Karpas-422 (cell line): ENCODE measurements around the gene ZFYVE26. TPM values are rescaled to one million over a fixed set of nuclear protein-coding genes. Genes with fewer than 3 reads are reported as not detected.

Experiments
- DNase-seq: peaks from one replicate; pipeline ENCODE4 v3.0.0-alpha.2; 2015
- H2AFZ ChIP-seq: fragments of 200-600 bp; sonication (generic); 2 replicates; pipeline ENCODE4 v1.6.1; 2014; ENCODE audit warnings: antibody characterized with exemption, low read length, mixed read lengths
- H3K27ac ChIP-seq: fragments of 200-600 bp; sonication (generic); 2 replicates; pipeline ENCODE4 v1.5.1; 2014; ENCODE audit warnings: mild to moderate bottlenecking, low read length, moderate library complexity
- H3K27me3 ChIP-seq: fragments of 200-600 bp; sonication (generic); 2 replicates; pipeline ENCODE4 v1.6.1; 2014; ENCODE audit warnings: low read length, mixed read lengths
- H3K36me3 ChIP-seq: fragments of 200-600 bp; sonication (generic); 2 replicates; pipeline ENCODE4 v1.6.1; 2014; ENCODE audit warnings: low read length, mixed read lengths; ENCODE audit not compliant: insufficient read depth
- H3K4me1 ChIP-seq: fragments of 200-600 bp; sonication (generic); 2 replicates; pipeline ENCODE4 v1.6.1; 2014; ENCODE audit warnings: mild to moderate bottlenecking, low read length, mixed read lengths
- H3K4me2 ChIP-seq: fragments of 200-600 bp; sonication (generic); 2 replicates; pipeline ENCODE4 v1.6.1; 2014; ENCODE audit warnings: low read length, low read depth, mild to moderate bottlenecking; ENCODE audit not compliant: poor library complexity, severe bottlenecking
- H3K4me3 ChIP-seq: fragments of 200-600 bp; sonication (generic); 2 replicates; pipeline ENCODE4 v1.5.1; 2014; ENCODE audit warnings: mild to moderate bottlenecking, antibody characterized with exemption, low read length, mixed read lengths
- H3K79me2 ChIP-seq: fragments of 200-600 bp; sonication (generic); 2 replicates; pipeline ENCODE4 v1.6.1; 2014; ENCODE audit warnings: mild to moderate bottlenecking, low read length, mixed read lengths
- H3K9ac ChIP-seq: fragments of 200-600 bp; sonication (generic); 2 replicates; pipeline ENCODE4 v1.6.0; 2014; ENCODE audit warnings: low read length
- H3K9me2 ChIP-seq: fragments of 200-600 bp; sonication (generic), shearing (Covaris generic); replicated peaks from 2 replicates; pipeline ENCODE4 v1.6.0; 2014; ENCODE audit warnings: mild to moderate bottlenecking, low read length, moderate library complexity; ENCODE audit not compliant: insufficient read depth
- H3K9me3 ChIP-seq: fragments of 300-700, 200-600 bp; sonication (generic); 2 replicates; pipeline ENCODE4 v1.6.1; 2014; ENCODE audit warnings: low read length, mixed read lengths
- H4K20me1 ChIP-seq: fragments of 200-600 bp; sonication (generic); 2 replicates; pipeline ENCODE4 v1.6.1; 2014; ENCODE audit warnings: mild to moderate bottlenecking, antibody characterized with exemption, low read length, low read depth; ENCODE audit not compliant: insufficient read depth
- total RNA-seq: library from RNA; depleted of rRNA; stranded (reverse); fragments of >200 nt; shearing (Covaris generic); gene quantifications from 2 replicates; pipeline ENCODE4 v1.2.3, GENCODE V29; 2014; ENCODE audit warnings: low replicate concordance

The ZFYVE26 gene
- total RNA-seq, 1 experiment from 2014 or later, result 31.3 TPM

GRCh38 chr14:67762051-67762450, 54.3 kb downstream of the ZFYVE26 start:
- H3K79me2 ChIP-seq, result no peaks in the 10 kb centered on the region
- no peak overlapping the region for H3K27ac ChIP-seq
- no peak overlapping the region for H2AFZ ChIP-seq
- H3K27me3 ChIP-seq, result no peaks in the 10 kb centered on the region
- no peaks in the 10 kb centered on the region for H3K9me2 ChIP-seq
- H4K20me1 ChIP-seq, result no peaks in the 10 kb centered on the region
- H3K9me3 ChIP-seq, result no peaks in the 10 kb centered on the region
- DNase-seq, result no peak
- H3K36me3 ChIP-seq, result peaks cover 35% of the 10 kb centered on the region; the same call in 1 of the 2 replicates
- no peak overlapping the region for H3K4me3 ChIP-seq
- no peak overlapping the region for H3K9ac ChIP-seq
- H3K4me1 ChIP-seq, result peaks cover 11% of the 10 kb centered on the region
- H3K4me2 ChIP-seq, result no peak overlapping the region

DNA sequence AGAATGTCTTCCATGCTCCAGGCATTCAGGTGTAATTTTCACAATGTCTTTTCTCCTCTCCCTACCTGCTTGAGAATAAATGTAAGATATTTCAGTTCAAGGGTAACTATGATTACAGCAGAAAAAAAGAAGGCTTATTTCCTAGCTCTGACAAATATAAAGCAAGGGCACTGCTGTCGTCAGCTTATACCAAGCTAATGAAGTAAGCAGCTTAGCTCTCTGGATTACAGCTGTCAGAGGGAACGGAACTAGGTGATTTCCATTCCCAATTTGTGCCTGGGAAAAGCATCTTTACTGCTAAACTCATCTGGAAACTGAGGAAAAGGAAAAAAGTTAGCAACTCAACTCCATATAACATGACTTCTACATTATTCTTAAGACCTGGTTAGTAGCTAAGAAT, 56.5 kb downstream of the ZFYVE26 start:
- no peak overlapping the region for H3K4me2 ChIP-seq
- peaks cover 22% of the 10 kb centered on the region; the same call in 1 of the 2 replicates for H3K36me3 ChIP-seq
- H3K9me2 ChIP-seq, result no peaks in the 10 kb centered on the region
- no peaks in the 10 kb centered on the region for H4K20me1 ChIP-seq
- H3K9ac ChIP-seq, result no peak overlapping the region
- no peaks in the 10 kb centered on the region for H3K9me3 ChIP-seq
- no peak overlapping the region for H3K27ac ChIP-seq
- H3K4me3 ChIP-seq, result no peak overlapping the region
- no peaks in the 10 kb centered on the region for H3K4me1 ChIP-seq
- no peak for DNase-seq
- H3K27me3 ChIP-seq, result no peaks in the 10 kb centered on the region
- no peaks in the 10 kb centered on the region for H3K79me2 ChIP-seq
- H2AFZ ChIP-seq, result no peak overlapping the region

DNA sequence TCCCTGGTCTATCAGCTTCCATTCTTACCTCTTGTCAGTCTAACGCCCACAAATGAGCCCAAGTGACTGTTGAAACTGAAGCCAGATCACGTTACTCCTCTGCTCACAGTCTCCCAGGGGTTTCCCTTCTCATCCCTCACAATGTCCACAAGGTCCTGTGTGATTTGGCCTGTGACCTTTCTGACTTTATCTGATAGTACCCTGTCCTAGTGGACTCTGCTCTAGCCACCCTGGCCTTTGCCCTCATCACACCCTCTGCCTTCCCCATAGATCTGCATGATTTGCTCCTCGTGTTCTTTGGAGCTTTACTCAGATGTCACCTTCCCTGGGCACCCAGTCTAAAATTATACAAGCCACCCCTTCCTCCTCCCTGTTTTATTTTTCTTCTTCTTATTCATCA, 59.2 kb downstream of the ZFYVE26 start:
- H3K36me3 ChIP-seq, result peaks cover 17% of the 10 kb centered on the region; the same call in 1 of the 2 replicates
- H3K9me2 ChIP-seq, result no peaks in the 10 kb centered on the region
- no peak overlapping the region for H2AFZ ChIP-seq
- no peak for DNase-seq
- no peak overlapping the region for H3K4me2 ChIP-seq
- no peaks in the 10 kb centered on the region for H3K27me3 ChIP-seq
- H3K9me3 ChIP-seq, result no peaks in the 10 kb centered on the region
- no peaks in the 10 kb centered on the region for H4K20me1 ChIP-seq
- no peak overlapping the region for H3K27ac ChIP-seq
- no peak overlapping the region for H3K4me3 ChIP-seq
- H3K9ac ChIP-seq, result no peak overlapping the region
- no peaks in the 10 kb centered on the region for H3K4me1 ChIP-seq
- H3K79me2 ChIP-seq, result no peaks in the 10 kb centered on the region

DNA sequence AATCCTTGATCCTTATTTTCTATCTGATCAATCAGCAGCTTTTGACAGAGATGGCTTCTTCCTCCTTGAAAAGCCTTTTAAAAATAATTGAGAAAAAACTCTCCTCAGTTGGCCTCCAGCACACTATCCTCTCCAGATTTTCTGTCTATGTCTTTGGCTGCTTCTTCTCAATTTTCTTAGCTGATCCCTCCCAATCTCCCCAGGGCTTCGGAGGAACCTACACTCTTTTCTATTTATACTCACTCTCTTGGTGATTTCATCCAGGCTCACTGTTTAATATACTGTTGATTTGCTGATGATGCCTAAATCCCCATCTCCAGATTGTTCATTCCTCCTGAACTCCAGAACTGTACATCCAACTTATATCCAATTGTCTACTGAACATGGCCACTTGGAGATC, 59.9 kb downstream of the ZFYVE26 start:
- no peaks in the 10 kb centered on the region for H3K27me3 ChIP-seq
- H3K36me3 ChIP-seq, result peaks cover 20% of the 10 kb centered on the region; the same call in 1 of the 2 replicates
- H3K9me3 ChIP-seq, result no peaks in the 10 kb centered on the region
- H3K4me1 ChIP-seq, result no peaks in the 10 kb centered on the region
- H3K9me2 ChIP-seq, result no peaks in the 10 kb centered on the region
- no peak overlapping the region for H3K9ac ChIP-seq
- H3K4me2 ChIP-seq, result no peak overlapping the region
- H2AFZ ChIP-seq, result no peak overlapping the region
- no peaks in the 10 kb centered on the region for H3K79me2 ChIP-seq
- H4K20me1 ChIP-seq, result no peaks in the 10 kb centered on the region
- H3K4me3 ChIP-seq, result no peak overlapping the region
- no peak overlapping the region for H3K27ac ChIP-seq
- DNase-seq, result no peak

DNA sequence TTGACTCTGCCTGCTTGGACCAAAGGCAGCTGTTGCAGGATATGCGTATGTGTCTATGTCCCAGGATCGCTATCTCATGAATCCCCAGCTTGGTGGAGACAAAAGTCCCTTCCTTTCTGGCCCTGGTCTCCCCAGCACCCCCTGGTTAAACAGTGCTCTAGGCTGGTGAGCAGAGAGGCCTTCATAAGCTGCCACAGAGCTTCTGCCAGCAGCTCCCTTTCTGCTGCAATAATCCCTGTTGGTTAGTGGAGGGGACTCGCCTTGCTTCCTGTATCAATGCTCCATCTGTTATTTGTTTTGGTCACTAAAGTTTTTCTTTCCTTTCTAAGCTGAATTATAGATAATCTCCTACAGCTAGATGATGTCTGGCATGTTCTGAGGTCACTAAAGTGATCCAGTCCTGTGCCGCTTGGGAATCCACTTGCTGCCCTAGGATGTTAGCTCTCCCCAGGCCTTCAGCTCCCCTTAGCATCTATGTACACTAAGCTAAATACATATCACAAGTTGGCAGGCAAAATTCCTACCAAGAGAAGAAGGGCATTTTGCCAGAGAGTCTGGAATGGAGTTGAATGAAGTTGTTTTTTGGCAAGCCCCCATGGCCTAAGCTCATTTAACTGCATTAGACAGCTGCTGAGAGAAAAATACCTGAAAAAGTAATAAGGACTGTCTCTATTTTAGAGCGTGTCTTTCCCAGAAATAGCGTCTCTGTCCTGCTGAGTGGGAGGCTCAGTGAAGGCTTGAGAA, 66.9 kb downstream of the ZFYVE26 start:
- Histone ChIP-seq H3K9ac (no peak overlapping the region), H3K4me2 (no peak overlapping the region), H3K9me3 (no peaks in the 10 kb centered on the region), H3K27ac (no peak overlapping the region), H2AFZ (no peak overlapping the region), H3K4me1 (no peaks in the 10 kb centered on the region), H3K79me2 (no peaks in the 10 kb centered on the region), H3K9me2 (no peaks in the 10 kb centered on the region), H3K36me3 (peaks cover 31% of the 10 kb centered on the region), H3K4me3 (no peak overlapping the region), H3K27me3 (no peaks in the 10 kb centered on the region), H4K20me1 (no peaks in the 10 kb centered on the region)
- DNase-seq, result no peak

- no peak overlapping the region for H3K27ac ChIP-seq
- no peak overlapping the region for H3K9ac ChIP-seq
- H3K4me3 ChIP-seq, result no peak overlapping the region
- no peaks in the 10 kb centered on the region for H3K27me3 ChIP-seq
- no peak for DNase-seq
- H3K9me2 ChIP-seq, result no peaks in the 10 kb centered on the region
- H3K9me3 ChIP-seq, result no peaks in the 10 kb centered on the region
- H3K4me1 ChIP-seq, result no peaks in the 10 kb centered on the region
- no peak overlapping the region for H3K4me2 ChIP-seq
- H2AFZ ChIP-seq, result no peak overlapping the region
- no peaks in the 10 kb centered on the region for H4K20me1 ChIP-seq
- H3K36me3 ChIP-seq, result peaks cover 31% of the 10 kb centered on the region
- no peaks in the 10 kb centered on the region for H3K79me2 ChIP-seq
These were observed 68.1 kb downstream of the ZFYVE26 start for GRCh38 chr14:67748312-67748711.

- no peak overlapping the region for H3K4me3 ChIP-seq
- no peak overlapping the region for H2AFZ ChIP-seq
- H4K20me1 ChIP-seq, result no peaks in the 10 kb centered on the region
- no peaks in the 10 kb centered on the region for H3K9me3 ChIP-seq
- DNase-seq, result no peak
- H3K4me2 ChIP-seq, result no peak overlapping the region
- peaks cover 22% of the 10 kb centered on the region for H3K36me3 ChIP-seq
- H3K4me1 ChIP-seq, result no peaks in the 10 kb centered on the region
- H3K79me2 ChIP-seq, result no peaks in the 10 kb centered on the region
- no peaks in the 10 kb centered on the region for H3K27me3 ChIP-seq
- H3K9ac ChIP-seq, result no peak overlapping the region
- no peak overlapping the region for H3K27ac ChIP-seq
- no peaks in the 10 kb centered on the region for H3K9me2 ChIP-seq
These were observed 69.5 kb downstream of the ZFYVE26 start for GRCh38 chr14:67746927-67747326.

DNA sequence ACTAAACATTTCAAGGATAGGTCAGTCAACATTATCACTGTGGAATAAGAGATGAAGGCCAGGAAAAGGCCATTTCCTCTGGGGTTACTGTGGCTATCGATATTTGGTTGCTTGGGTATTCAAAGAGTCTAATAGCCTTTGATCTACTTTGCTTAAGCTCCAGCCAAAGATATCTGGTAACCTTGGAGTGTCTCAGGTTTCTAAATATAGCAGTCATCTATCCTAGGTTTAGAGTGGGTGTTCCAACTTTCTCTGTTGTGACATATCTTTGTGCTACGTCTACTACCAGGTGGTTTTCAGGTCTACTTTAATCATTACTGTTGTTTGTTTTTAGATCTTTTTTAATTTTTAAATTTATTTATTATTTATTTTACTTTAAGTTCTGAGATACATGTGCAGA, 72.3 kb downstream of the ZFYVE26 start:
- Histone ChIP-seq H3K36me3 (peaks cover 11% of the 10 kb centered on the region), H3K4me1 (no peaks in the 10 kb centered on the region), H3K4me3 (no peak overlapping the region), H3K4me2 (no peak overlapping the region), H3K27ac (no peak overlapping the region), H3K9ac (no peak overlapping the region), H3K27me3 (no peaks in the 10 kb centered on the region), H3K9me3 (no peaks in the 10 kb centered on the region), H2AFZ (no peak overlapping the region), H3K79me2 (no peaks in the 10 kb centered on the region), H3K9me2 (no peaks in the 10 kb centered on the region), H4K20me1 (no peaks in the 10 kb centered on the region)
- DNase-seq, result no peak
